ENCODE results near the gene ARPC4.

DNA sequence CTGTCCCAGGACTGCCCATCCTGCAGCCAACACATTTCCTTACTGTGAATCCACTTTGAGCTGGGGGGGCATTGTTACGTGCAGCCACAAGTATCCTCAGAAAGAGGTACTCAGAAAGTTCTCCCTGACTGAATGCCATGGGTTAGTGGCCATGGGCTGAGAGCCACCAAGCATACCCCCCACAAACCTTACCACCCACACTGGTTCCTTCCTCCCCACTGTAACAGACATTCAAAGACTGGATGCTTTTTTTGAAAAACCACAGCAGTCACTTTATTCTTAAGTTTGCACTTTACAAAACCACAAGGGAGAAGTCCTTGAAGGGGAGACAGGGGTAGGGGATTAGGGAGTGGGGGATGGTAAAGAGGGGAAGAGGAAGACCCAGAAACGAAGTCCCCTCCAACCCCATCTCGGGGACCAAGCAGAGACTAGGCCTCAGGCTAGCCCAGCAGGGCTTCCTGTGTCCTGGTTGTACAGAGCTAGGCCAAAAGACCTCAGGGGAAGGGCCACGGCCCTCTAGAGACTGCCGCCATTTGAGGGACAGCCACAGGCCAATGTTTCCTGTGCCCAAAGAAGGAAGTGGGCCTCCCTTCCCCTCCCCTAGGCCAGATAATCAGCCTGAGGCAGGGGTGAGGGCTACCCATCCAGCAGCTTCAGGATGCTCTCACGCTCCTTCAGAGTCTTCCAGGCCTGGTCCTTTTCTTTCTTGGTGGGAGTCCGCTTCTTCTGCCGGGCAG is 13.0 kb upstream of the ARPC4 start:
- TF ChIP-seq, protein P1, sequence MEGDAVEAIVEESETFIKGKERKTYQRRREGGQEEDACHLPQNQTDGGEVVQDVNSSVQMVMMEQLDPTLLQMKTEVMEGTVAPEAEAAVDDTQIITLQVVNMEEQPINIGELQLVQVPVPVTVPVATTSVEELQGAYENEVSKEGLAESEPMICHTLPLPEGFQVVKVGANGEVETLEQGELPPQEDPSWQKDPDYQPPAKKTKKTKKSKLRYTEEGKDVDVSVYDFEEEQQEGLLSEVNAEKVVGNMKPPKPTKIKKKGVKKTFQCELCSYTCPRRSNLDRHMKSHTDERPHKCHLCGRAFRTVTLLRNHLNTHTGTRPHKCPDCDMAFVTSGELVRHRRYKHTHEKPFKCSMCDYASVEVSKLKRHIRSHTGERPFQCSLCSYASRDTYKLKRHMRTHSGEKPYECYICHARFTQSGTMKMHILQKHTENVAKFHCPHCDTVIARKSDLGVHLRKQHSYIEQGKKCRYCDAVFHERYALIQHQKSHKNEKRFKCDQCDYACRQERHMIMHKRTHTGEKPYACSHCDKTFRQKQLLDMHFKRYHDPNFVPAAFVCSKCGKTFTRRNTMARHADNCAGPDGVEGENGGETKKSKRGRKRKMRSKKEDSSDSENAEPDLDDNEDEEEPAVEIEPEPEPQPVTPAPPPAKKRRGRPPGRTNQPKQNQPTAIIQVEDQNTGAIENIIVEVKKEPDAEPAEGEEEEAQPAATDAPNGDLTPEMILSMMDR (IDR thresholded peaks at IDR 0.05): no peak
- no peak for TF ChIP-seq POLR2A (IDR thresholded peaks at IDR 0.05)
- TF ChIP-seq EP300 (IDR thresholded peaks at IDR 0.05): no peak
